HG03442 (cell line): ENCODE data around the gene POLD1.
"Not testable (repeated sequence)": the region's sequence is repeated elsewhere in the genome, so short reads cannot be mapped to it uniquely, and the experiment has no call there.

Experiments used
- ATAC-seq: cut with Tn5 transposase; IDR thresholded peaks from one replicate; pipeline ENCODE4 v1.9.1; 2021; ENCODE audit warnings: mild to moderate bottlenecking, moderate library complexity; ENCODE audit not compliant: unreplicated experiment

POLD1 gene

GRCh38 chr19:50390295-50390694, 6.1 kb downstream of the POLD1 start:
- not testable (repeated sequence) for ATAC-seq

- ATAC-seq = not testable (repeated sequence)
These were observed 6.8 kb downstream of the POLD1 start for GRCh38 chr19:50390952-50391351.

- ATAC-seq = no peak
These were observed 8.6 kb downstream of the POLD1 start for GRCh38 chr19:50392759-50393158.

GRCh38 chr19:50393589-50393988, 9.4 kb downstream of the POLD1 start:
- ATAC-seq = no peak

- no peak for ATAC-seq
These were observed 9.9 kb downstream of the POLD1 start for GRCh38 chr19:50394017-50394416.

- no peak for ATAC-seq
These were observed 14.7 kb downstream of the POLD1 start for GRCh38 chr19:50398675-50399367.

GRCh38 chr19:50399368-50399745, 15.2 kb downstream of the POLD1 start:
- no peak for ATAC-seq

- ATAC-seq = no peak
These were observed 17.7 kb downstream of the POLD1 start for GRCh38 chr19:50401605-50402450.

- ATAC-seq = no peak
These were observed 18.6 kb downstream of the POLD1 start for GRCh38 chr19:50402544-50403301.

- ATAC-seq = no peak
These were observed 22.1 kb downstream of the POLD1 start for GRCh38 chr19:50406156-50406820.

- no peak for ATAC-seq
These were observed 22.7 kb downstream of the POLD1 start for GRCh38 chr19:50406829-50407228.

- ATAC-seq = no peak
These were observed 25.2 kb downstream of the POLD1 start for GRCh38 chr19:50409347-50409746.

- ATAC-seq = no peak
These were observed 26.0 kb downstream of the POLD1 start for GRCh38 chr19:50410109-50410508.

- ATAC-seq = no peak
These were observed 28.3 kb downstream of the POLD1 start for GRCh38 chr19:50412419-50412818.

GRCh38 chr19:50413096-50413495, 28.9 kb downstream of the POLD1 start:
- ATAC-seq = no peak

GRCh38 chr19:50413531-50413930, 29.4 kb downstream of the POLD1 start:
- ATAC-seq = no peak

GRCh38 chr19:50414864-50415660, 30.9 kb downstream of the POLD1 start:
- peak; percentile 35 for ATAC-seq

GRCh38 chr19:50415661-50416033, 31.5 kb downstream of the POLD1 start:
- peak; percentile 40 for ATAC-seq

GRCh38 chr19:50416034-50416977, 32.2 kb downstream of the POLD1 start:
- ATAC-seq = no peak
